ENCODE measurements around the gene PCP2.

Gene PCP2

DNA sequence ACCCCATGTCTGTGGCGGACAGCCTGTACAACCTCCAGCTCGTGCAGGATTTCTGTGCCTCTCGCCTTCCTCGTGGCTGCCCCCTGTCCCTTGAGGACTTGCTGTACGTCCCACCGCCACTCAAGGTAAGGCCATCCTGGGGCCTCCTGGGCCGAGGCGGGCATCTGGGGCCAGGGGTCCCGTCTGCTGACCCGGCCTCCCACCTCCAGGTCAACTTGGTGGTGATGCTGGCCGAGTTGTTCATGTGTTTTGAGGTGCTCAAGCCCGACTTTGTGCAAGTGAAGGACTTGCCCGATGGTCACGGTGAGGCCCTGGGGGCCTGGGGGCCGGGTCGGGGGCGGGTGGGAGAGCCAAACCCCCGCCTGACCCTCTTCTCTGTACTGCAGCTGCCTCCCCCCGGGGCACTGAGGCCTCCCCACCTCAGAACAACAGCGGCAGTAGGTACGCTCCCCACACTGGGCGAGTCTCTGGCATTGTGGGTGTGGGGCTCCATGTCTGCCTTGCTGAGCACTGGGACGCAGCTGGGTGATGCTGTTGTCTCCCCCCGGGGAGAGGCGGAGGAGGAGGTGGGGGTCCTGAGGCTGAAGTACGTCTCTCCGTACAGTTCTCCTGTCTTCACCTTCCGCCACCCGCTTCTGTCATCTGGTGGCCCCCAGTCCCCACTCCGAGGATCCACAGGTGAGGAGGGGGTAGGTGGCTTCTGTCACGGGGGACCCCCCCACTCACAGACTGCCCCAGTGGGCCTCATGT lies 22.9 kb downstream of the PCP2 start:
- H3K4me1 ChIP-seq (ENCODE audit: insufficient read depth, low read length): no peaks in the 10 kb centered on the region; the same call in 1 of the 2 replicates
- H3K36me3 ChIP-seq (ENCODE audit: insufficient read depth, low read length): no peaks in the 10 kb centered on the region
- no peaks in the 10 kb centered on the region for H3K9me3 ChIP-seq (ENCODE audit: control insufficient read depth, insufficient read depth, low read length)
- H3K9ac ChIP-seq (ENCODE audit: low read depth, low read length): no peak overlapping the region

DNA sequence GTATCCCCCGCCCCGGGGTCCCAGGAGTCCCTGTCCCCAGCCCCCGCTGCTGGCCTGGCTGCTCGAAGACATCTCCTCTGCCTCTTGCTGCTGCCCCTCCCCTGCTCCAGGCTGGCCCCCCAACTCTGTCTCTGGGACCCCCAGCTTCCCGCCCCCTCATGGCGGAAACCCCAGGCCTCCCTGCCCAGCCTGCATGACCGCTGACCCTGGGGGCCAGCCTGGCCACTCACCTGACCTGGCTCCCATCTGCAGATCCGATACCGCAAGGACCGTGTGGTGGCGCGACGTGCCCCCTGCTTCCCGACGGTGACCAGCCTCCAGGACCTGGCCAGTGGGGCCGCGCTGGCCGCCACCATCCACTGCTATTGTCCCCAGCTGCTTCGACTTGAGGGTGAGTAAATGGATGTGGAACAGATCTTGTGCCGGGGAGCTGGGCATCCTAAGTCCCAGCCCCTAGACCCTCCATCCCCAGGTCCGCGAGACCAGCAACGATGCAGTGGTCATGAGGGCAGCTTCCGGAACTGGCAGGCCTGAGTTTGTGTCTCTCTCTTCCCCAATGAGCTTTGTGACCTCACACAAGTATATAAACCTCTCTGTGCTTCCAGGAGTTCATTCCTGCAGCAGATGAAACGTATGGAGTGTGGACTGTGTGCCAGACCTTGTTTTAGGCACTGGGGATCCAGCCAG lies 25.5 kb downstream of the PCP2 start:
- H3K36me3 ChIP-seq (ENCODE audit: insufficient read depth, low read length): no peaks in the 10 kb centered on the region
- no peak overlapping the region for H3K9ac ChIP-seq (ENCODE audit: low read depth, low read length)
- H3K4me1 ChIP-seq (ENCODE audit: insufficient read depth, low read length): no peaks in the 10 kb centered on the region; the same call in 1 of the 2 replicates
- H3K9me3 ChIP-seq (ENCODE audit: control insufficient read depth, insufficient read depth, low read length): no peaks in the 10 kb centered on the region

DNA sequence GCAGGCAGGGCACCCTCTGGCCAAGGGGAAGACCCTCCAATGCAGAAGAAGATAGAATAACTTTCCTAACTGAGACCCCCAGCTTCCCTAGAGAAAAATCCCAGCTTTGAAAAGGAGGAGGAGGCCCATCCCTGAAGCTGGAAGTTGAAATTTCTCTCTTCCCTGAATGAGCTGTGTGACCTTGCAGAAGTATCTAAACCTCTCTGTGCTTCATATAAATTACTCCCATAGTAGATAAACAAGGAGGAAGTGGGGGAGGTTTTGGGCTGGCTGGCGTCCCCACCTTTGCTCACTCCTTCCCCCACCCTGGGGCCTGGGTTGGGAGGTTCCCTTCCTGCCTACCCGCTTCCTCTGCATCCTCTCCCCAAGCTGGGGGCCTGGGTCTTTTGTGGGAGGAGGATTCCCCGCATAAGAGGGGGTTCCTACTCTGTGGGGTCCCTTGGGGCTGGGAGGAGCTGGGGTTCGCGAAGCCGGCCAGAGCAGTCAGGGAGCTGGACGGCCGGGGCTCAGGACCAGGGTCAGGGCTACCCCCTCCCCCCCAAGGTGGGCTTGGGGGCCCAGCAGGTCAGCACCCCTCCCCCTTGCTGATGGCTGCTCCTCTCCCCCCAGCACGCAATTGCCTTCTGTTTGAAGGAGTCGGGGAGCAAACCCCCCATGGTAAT lies 26.2 kb downstream of the PCP2 start:
- Histone ChIP-seq H3K9me3 (ENCODE audit: control insufficient read depth, insufficient read depth, low read length) (no peaks in the 10 kb centered on the region), H3K36me3 (ENCODE audit: insufficient read depth, low read length) (no peaks in the 10 kb centered on the region), H3K4me1 (ENCODE audit: insufficient read depth, low read length) (peaks cover under 1% of the 10 kb centered on the region; the same call in 1 of the 2 replicates), H3K9ac (ENCODE audit: low read depth, low read length) (no peak overlapping the region)

DNA sequence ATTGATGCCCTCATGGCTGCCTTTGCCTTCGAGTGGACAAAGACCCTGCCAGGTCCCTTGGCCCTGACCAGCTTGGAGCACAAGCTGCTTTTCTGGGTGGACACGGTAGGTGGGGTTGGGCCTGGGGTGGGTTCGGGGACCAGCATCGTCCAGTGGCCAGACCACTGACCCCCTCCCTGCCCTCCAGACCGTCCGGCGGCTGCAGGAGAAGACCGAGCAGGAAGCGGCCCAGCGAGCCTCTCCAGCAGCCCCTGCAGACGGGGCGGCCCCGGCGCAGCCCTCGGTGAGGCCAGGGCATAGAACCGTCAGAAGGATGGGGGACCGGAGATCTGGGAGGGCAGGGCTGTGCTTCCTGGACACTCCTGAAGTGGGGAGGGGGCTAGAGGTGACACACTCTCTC lies 27.2 kb downstream of the PCP2 start:
- Histone ChIP-seq H3K36me3 (ENCODE audit: insufficient read depth, low read length) (no peaks in the 10 kb centered on the region), H3K9ac (ENCODE audit: low read depth, low read length) (no peak overlapping the region), H3K4me1 (ENCODE audit: insufficient read depth, low read length) (peaks cover 3% of the 10 kb centered on the region; the same call in 1 of the 2 replicates), H3K9me3 (ENCODE audit: control insufficient read depth, insufficient read depth, low read length) (no peaks in the 10 kb centered on the region)

DNA sequence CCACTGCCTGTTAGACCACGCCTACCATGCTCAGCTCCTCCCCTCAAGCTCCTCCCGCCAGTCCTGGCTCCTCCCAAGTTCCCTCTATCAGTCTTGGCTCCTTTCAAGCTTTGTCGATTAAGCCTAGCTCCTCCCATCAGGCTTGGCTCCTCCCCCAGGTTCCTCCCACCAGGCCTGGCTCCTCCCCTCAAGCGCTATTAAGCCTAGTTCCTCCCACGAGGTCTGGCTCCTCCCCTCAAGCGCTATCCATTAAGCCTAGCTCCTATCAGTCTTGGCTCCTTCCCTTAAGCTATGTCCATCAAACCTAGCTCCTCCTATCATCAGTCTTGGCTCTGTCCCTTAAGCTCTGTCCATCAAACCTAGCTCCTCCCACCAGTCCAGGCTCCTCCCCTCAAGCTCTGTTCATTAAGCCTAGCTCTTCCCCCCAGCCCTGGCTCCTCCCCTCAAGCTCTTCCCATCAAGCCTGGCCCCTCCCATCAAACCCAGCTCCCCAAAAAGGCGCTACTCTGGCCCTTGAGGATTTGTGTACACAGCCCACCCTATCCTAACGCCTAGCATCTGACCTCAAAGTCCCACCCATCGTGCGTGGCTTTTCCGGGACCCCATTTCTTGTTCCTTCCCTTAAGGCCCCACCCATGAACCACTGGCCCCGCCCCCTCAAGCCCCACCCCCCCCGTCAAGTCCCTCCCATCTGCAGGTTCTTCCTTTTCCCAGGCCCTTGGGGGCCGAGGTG lies 27.9 kb downstream of the PCP2 start:
- peak overlapping the region; percentile 55; the same call in 1 of the 2 replicates for H3K9ac ChIP-seq (ENCODE audit: low read depth, low read length)

DNA sequence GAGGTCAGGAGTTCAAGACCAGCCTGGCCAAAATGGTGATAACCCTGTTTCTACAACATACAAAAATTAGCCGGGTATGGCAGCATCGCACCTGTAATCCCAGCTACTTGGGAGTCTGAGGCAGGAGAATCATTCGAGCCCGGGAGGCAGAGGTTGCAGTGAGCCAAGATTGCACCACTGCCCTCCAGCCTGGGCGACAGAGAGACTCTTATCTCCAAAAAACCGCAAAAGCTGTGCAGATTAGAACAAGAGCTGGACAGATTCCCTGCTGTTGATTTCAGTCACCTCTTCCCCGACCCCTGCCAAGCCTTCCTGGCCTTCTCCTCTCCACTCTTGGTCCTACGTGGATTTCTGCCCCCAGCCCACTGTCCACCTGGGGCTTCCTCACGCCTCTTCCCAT lies 29.6 kb downstream of the PCP2 start:
- Histone ChIP-seq H3K36me3 (ENCODE audit: insufficient read depth, low read length) (no peaks in the 10 kb centered on the region), H3K9ac (ENCODE audit: low read depth, low read length) (no peak overlapping the region), H3K4me1 (ENCODE audit: insufficient read depth, low read length) (peaks cover 3% of the 10 kb centered on the region; the same call in 1 of the 2 replicates), H3K9me3 (ENCODE audit: control insufficient read depth, insufficient read depth, low read length) (no peaks in the 10 kb centered on the region)

More for the DNA sequence above, 27.9 kb downstream of the PCP2 start:
- H3K36me3 ChIP-seq (ENCODE audit: insufficient read depth, low read length): no peaks in the 10 kb centered on the region
- H3K4me1 ChIP-seq (ENCODE audit: insufficient read depth, low read length): peaks cover 3% of the 10 kb centered on the region; the same call in 1 of the 2 replicates
- H3K9me3 ChIP-seq (ENCODE audit: control insufficient read depth, insufficient read depth, low read length): no peaks in the 10 kb centered on the region

DNA sequence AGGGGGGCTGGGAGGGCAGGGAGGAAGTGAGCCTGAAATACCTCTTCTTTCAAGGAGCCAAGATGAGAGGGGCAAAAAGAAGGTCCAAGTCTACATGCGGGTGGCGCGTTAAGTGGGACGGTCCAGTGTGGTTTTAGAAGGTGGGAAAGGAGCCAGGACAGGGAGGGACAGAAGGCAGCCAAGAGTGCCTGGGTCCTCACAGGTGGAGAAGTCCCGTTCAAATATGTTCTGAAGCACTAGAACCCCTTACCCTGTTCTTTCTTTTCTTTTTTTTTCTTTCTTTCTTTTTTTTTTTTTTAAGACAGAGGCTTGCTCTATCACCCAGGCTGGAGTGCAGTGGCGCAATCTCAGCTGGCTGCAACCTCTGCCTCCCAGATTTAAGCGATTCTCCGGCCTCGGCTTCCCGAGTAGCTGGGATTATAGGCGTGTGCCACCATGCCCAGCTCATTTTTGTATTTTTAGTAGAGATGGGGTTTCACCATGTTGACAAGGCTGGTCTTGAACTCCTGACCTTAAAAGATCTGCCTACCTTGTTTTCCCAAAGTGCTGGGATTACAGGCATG lies 30.5 kb downstream of the PCP2 start:
- Histone ChIP-seq H3K4me1 (ENCODE audit: insufficient read depth, low read length) (peaks cover 4% of the 10 kb centered on the region; the same call in 1 of the 2 replicates), H3K36me3 (ENCODE audit: insufficient read depth, low read length) (no peaks in the 10 kb centered on the region), H3K9ac (ENCODE audit: low read depth, low read length) (no peak overlapping the region), H3K9me3 (ENCODE audit: control insufficient read depth, insufficient read depth, low read length) (no peaks in the 10 kb centered on the region)

DNA sequence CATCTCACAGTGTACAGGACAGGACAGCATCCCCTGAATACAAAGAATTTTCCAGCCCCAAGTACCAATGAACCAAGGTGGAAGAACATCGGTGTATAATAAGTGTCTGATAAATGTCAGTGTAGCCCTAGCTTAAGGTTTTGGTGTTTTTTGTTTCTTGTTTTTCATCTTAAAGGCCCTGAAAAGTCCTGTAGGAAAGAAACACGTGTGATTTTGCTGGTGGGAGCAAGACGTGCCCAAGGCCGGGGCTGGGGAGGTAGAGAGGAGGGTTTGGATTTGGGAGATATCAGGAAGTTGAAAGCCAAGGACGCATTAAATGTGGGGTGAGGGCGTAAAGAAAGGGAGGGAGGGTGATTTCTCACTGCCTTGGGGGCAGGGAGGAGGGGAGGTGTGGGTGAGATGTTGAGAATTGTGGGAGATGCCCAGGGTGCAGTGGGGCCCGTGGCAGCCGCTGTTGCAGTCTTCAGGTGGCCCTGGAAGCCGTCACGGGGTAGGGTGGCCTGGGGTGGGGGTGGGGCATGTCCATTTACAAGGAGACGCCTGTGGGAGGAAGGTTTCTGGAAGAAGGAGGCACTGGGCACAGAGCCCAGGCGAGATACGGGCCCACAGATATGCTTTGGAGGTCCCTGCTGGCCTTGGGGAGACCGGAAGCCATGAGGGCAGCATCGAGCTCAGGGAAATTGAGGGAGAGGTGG lies 31.1 kb downstream of the PCP2 start:
- Histone ChIP-seq H3K4me1 (ENCODE audit: insufficient read depth, low read length) (peaks cover 8% of the 10 kb centered on the region; the same call in 1 of the 2 replicates), H3K9me3 (ENCODE audit: control insufficient read depth, insufficient read depth, low read length) (no peaks in the 10 kb centered on the region), H3K36me3 (ENCODE audit: insufficient read depth, low read length) (no peaks in the 10 kb centered on the region), H3K9ac (ENCODE audit: low read depth, low read length) (no peak overlapping the region)

DNA sequence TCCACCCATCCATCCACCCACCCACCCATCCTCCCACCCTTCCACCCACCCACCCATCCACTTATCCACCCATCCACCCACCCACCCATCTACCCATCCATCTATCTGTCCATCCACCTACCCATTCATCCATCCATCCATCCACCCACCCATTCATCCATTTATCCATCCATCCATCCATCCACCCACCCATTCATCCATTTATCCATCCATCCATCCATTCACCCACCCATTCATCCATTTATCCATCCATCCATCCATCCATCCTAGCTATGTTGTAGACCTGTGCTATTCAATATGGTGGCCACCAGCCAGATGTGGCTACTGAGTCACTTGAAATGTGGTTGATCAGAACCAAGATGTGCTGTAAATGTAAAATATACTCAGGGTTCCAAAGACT lies 32.8 kb downstream of the PCP2 start:
- H3K4me1 ChIP-seq (ENCODE audit: insufficient read depth, low read length): peaks cover 12% of the 10 kb centered on the region; the same call in 1 of the 2 replicates
- no peaks in the 10 kb centered on the region for H3K9me3 ChIP-seq (ENCODE audit: control insufficient read depth, insufficient read depth, low read length)
- H3K9ac ChIP-seq (ENCODE audit: low read depth, low read length): no peak overlapping the region
- no peaks in the 10 kb centered on the region for H3K36me3 ChIP-seq (ENCODE audit: insufficient read depth, low read length)

DNA sequence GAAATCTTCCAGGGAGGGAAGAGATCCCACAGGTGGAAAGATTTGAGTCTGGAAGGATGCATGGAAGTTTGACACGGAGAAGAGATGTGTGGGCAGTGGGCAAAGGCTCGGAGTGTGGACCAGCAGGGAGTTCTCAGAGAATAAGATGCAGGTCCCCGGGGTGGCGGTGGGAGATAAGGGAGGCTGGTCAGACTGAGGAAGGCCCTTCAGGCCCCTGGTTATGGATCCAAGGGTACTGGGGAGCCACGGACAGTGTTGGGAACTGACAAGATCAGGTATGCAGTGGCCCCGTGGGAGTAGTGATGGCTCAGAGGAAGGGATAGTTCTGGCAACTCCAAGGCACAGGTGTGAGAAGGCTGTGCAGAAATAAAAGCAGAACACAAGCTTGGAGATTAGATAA lies 35.3 kb downstream of the PCP2 start:
- Histone ChIP-seq H3K9me3 (ENCODE audit: control insufficient read depth, insufficient read depth, low read length) (no peaks in the 10 kb centered on the region), H3K36me3 (ENCODE audit: insufficient read depth, low read length) (no peaks in the 10 kb centered on the region), H3K4me1 (ENCODE audit: insufficient read depth, low read length) (peaks cover 12% of the 10 kb centered on the region; the same call in 1 of the 2 replicates), H3K9ac (ENCODE audit: low read depth, low read length) (no peak overlapping the region)

DNA sequence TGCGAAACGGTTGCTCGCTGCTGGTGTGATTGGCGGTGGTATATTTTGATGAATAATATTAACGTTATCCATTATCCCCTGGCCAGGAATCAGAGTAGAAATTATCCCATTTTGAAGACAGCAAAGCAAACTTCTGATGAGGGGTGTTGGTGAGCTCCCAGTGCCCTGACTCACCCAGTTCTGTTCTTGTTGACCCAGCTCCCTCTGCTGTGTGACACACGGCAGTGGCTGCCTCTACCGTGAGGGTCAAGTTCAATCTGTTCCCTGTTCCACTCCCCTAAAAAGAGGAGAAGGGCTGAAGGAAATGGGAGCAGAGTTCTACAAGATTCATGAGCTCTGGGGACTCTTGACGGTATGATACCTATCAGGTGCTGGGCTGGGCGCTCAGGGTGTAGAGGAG lies 35.8 kb downstream of the PCP2 start:
- no peaks in the 10 kb centered on the region for H3K36me3 ChIP-seq (ENCODE audit: insufficient read depth, low read length)
- H3K4me1 ChIP-seq (ENCODE audit: insufficient read depth, low read length): peaks cover 12% of the 10 kb centered on the region; the same call in 1 of the 2 replicates
- H3K9me3 ChIP-seq (ENCODE audit: control insufficient read depth, insufficient read depth, low read length): no peaks in the 10 kb centered on the region
- H3K9ac ChIP-seq (ENCODE audit: low read depth, low read length): no peak overlapping the region

DNA sequence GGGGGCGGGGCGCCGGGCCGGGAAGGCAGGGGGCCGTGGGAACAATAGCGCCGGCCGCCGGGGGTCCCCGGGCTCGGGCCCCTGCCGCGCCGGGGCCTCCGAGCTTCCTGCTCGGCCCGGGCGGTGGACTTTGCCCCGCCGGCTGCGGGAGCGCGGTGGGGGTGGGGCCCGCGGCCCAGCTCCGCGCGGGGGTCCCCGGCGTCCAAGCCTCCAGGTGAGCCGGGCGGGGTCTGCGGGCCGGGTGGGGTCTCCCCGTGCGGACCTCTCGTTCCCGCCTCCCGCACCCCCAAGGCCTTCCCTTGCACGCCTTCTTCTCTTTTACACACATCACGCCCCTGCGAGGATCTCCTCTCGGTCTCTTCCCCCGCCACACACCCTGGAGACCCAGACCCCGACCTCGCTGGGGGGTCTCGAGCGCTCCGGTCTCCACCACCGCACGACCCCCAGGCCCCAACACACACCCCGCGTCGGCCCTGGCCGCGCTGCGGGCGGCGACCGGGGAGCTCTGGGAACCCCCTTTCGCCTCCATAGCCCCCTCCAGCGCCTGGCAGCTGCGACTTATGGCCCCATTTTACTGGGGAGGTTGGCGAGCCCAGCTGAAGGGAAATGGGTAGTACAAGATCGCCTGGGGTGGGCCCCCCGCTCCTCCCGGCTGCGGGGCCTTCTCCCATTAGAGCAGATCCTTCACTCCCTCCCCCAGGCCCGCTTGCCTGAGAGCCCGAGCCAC lies 37.1 kb downstream of the PCP2 start:
- peaks cover 9% of the 10 kb centered on the region; the same call in 1 of the 2 replicates for H3K4me1 ChIP-seq (ENCODE audit: insufficient read depth, low read length)
- no peaks in the 10 kb centered on the region for H3K36me3 ChIP-seq (ENCODE audit: insufficient read depth, low read length)
- H3K9me3 ChIP-seq (ENCODE audit: control insufficient read depth, insufficient read depth, low read length): no peaks in the 10 kb centered on the region
- peak overlapping the region; percentile 60 for H3K9ac ChIP-seq (ENCODE audit: low read depth, low read length)

All from ES-I3 (cell line).